GM13977 (cell line): ENCODE data around the gene CHURC1.

ENCODE experiments used
- DNase-seq: peaks from one replicate; pipeline ENCODE4 v3.0.0; 2012; ENCODE audit warnings: low spot score
- in situ Hi-C: fragments of 300-500 bp; cut with MboI; formaldehyde crosslinking; loops from one replicate; pipeline ENCODE4 v1.12.0; 2022; ENCODE audit warnings: low sequenced_read_pairs, low pct_unique_long_range_greater_than_20kb, mixed read lengths, inconsistent platforms; ENCODE audit not compliant: unreplicated experiment
- TF ChIP-seq, protein P1 (sequence below): IDR thresholded peaks from 2 replicates; pipeline ENCODE4 v1.5.1; 2012; ENCODE audit warnings: mild to moderate bottlenecking, control low read depth; ENCODE audit not compliant: insufficient read depth; ENCODE audit errors: extremely low read depth, missing control alignments

Gene CHURC1

GRCh38 chr14:64935508-64935907, 21.3 kb downstream of the CHURC1 start:
- in situ Hi-C loops: no loop called here
- DNase-seq: no peak
- TF ChIP-seq, protein P1, sequence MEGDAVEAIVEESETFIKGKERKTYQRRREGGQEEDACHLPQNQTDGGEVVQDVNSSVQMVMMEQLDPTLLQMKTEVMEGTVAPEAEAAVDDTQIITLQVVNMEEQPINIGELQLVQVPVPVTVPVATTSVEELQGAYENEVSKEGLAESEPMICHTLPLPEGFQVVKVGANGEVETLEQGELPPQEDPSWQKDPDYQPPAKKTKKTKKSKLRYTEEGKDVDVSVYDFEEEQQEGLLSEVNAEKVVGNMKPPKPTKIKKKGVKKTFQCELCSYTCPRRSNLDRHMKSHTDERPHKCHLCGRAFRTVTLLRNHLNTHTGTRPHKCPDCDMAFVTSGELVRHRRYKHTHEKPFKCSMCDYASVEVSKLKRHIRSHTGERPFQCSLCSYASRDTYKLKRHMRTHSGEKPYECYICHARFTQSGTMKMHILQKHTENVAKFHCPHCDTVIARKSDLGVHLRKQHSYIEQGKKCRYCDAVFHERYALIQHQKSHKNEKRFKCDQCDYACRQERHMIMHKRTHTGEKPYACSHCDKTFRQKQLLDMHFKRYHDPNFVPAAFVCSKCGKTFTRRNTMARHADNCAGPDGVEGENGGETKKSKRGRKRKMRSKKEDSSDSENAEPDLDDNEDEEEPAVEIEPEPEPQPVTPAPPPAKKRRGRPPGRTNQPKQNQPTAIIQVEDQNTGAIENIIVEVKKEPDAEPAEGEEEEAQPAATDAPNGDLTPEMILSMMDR: no peak

- in situ Hi-C loops: no loop called here
- DNase-seq: no peak
- TF ChIP-seq, protein P1: no peak
These were observed 23.0 kb downstream of the CHURC1 start for GRCh38 chr14:64937171-64937820.

- in situ Hi-C loops: no loop called here
These were observed 23.6 kb downstream of the CHURC1 start for GRCh38 chr14:64937821-64938193.

DNA sequence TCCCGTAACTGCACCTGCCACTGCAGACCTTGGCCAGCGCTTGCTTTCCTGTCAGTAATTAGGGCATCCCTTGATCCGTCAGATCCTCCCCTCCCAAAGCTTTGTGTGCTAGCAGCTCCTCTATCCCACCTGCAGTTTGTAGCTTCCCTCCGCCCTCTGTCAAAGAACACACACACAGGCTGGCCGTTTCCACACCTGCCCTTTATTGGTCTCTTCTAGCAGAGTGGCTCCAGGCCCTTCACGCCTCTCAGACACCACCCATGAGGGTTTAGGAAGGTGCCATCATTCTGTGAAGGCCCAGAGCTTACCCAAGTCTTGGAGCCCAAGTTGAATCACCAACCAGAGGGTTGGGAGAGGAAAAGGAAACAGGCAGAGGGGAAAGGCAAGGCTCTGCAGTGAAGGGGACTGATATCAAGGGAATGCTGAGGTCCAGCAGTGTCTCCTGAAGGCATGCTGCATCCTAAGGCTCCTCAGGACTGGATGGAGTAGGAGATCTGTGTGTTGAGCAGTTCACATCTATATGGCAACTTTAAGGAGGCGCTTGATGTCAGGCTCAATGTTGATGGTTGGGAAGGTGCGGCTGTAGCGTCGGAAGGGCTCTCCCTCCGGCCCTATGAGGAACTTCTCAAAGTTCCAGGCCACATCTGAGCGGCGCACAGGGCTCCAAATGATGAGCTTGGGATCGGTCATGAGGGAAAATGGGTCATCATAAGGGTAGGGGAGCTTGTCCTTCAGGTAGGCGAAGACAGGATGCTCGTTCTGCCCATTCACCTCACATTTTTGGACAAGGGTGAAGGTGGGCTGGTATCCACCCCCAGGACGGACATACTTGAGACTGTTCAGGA, 24.9 kb downstream of the CHURC1 start:
- no peak for DNase-seq
- in situ Hi-C loops: no loop called here
- TF ChIP-seq, protein P1: no peak

More at GRCh38 chr14:64937821-64938193, 23.6 kb downstream of the CHURC1 start:
- DNase-seq: no peak
- TF ChIP-seq, protein P1: no peak

DNA sequence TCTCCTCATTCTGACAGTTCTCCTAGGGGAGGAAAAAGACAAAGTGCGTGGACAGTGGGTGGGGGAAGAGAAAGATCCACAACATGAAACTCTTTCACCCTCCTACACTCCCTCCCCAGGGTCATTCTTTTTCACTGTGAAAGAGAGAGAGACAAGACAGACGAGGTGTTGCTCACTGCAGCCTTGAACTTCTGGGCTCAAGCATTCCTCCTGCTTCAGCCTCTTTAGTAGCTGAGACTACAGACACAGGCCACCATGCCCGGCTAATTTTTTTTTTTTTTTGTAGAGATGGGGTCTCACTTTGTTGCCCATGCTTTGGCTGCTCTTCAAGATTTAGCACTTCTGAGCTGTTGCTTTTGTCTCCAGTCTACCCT, 25.5 kb downstream of the CHURC1 start:
- DNase-seq: no peak
- in situ Hi-C loops: no loop called here
- TF ChIP-seq, protein P1: no peak

DNA sequence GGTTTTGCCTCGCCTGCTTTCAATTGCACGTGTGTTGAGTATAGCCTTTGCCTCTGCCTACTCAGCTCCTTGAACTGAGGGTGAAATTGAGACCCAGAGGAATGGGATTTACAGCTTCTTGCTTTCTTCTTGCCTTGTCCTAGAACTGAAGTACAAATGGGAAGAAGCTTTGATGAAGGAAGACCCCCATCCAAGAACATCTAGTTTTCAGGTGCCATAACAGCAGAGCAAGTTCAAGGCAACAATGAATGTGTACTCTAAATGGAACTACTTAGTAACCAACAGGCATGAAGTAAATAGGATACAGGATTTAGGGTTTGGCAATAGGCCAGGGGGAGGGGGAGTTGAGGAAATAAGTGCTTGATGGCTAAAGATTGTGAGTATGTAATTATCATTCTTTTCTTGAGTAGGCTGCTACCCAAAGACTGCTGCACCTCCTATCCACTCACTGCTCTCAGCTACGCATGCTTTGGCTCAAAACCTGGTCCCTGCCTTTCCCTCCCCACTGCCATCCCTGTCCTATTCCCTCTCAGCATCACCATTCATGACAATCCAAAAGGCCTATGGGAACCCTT, 26.2 kb downstream of the CHURC1 start:
- TF ChIP-seq, protein P1: no peak
- in situ Hi-C loops: no loop called here
- no peak for DNase-seq
